Breast epithelium (tissue), 3 donors: ENCODE data around the gene TMSB4X.

Experiments
- CTCF ChIP-seq, 3 donors: fragments of 450-650 bp; IDR thresholded peaks; one replicate each; pipeline ENCODE4 v1.5.1; 2016 to 2017; ENCODE audit warnings: antibody characterized with exemption in 3 of 3, mild to moderate bottlenecking in 3 of 3, moderate library complexity in 3 of 3
- POLR2A ChIP-seq: fragments of 450-650 bp; IDR thresholded peaks from one replicate; pipeline ENCODE4 v1.6.1; 2016; ENCODE audit warnings: antibody characterized with exemption, mild to moderate bottlenecking, moderate library complexity

DNA sequence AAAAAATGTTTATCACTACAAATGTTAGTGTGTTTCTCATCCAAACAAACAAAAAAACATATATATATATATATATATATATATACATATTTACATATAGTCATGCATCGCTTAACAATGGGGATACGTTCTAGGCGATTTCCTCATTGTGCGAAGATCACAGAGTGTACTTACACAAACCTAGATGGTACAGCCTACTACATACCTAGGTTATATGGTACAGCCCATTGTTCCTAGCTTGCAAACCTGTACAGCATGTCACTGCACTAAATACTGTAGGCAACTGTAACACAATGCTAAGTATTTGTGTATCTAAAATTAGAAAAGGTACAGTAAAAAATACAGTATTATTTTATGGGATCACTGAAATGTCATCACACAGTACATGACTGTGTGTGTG, 16.4 kb upstream of the TMSB4X start:
- TF ChIP-seq CTCF (IDR thresholded peaks at IDR 0.05), result no peak
- TF ChIP-seq POLR2A, result no peak
